GM19463 (cell line): ENCODE measurements around the gene AFG3L2.

Experiments
- ATAC-seq: cut with Tn5 transposase; IDR thresholded peaks from one replicate; pipeline ENCODE4 v1.9.1; 2021; ENCODE audit warnings: mild to moderate bottlenecking, moderate library complexity; ENCODE audit not compliant: unreplicated experiment

The AFG3L2 gene

DNA sequence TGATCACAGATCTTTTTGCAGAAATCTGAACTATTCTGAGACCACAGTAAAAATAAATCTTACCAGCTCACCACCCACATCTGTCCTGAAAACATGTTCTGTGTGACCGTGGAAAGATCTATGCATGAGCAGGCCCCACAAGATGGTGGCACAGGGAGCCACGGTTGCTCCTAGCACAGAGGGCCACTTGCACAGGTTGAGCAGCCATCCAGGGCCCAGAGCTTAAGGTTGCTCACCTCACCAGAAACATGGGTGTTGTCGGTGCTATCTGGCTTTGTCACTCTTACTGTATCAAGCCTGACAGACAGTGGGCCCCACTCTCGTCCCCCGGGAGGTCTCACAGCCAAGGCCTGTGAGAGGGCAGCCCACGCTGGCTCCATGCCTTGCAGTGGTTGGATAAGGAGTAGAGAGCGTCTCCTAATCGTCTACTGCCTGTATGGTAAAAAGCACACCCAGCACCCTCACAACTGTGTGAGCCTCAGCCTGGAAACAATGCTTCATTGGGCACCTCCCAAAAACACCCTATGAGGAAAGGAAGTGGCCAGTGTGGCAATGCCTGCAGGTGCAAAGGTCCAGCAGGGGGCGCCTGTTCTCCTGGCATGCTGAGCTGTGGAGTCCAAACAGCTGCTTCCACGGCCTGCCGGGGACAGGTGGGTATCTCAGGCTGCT, 49.4 kb downstream of the AFG3L2 start:
- peak; percentile 84 for ATAC-seq

GRCh38 chr18:12326711-12327460, 50.1 kb downstream of the AFG3L2 start:
- ATAC-seq = no peak

DNA sequence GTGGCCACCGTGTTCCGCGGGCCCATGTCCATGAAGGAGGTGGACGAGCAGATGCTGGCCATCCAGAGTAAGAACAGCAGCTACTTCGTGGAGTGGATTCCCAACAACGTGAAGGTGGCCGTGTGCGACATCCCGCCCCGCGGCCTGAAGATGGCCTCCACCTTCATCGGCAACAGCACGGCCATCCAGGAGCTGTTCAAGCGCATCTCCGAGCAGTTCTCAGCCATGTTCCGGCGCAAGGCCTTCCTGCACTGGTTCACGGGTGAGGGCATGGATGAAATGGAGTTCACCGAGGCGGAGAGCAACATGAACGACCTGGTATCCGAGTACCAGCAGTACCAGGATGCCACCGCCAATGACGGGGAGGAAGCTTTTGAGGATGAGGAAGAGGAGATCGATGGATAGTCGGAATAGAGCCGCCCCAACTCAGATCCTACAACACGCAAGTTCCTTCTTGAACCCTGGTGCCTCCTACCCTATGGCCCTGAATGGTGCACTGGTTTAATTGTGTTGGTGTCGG, 51.2 kb downstream of the AFG3L2 start:
- no peak for ATAC-seq

GRCh38 chr18:12324991-12325725, 51.9 kb downstream of the AFG3L2 start:
- no peak for ATAC-seq

DNA sequence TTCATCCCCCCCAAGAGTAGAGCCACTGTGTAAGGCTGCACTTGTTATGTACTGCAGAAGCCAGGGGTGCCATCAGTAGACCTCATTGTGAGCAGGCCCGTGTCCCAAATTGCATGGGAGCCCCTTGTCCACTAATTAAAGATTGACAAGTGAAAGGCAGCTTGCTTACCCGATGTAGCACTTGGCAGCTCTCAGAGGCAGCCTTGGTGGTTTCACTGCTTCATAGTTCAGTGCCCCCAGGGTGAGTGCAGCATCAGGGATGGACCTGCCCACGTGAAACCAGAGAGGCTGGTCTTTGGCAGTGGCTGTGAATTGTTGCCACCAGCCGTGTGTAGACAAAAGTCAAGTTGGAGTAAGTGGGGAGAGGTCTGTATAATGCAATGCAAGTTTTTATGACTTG, 55.7 kb downstream of the AFG3L2 start:
- ATAC-seq = peak; percentile 91

DNA sequence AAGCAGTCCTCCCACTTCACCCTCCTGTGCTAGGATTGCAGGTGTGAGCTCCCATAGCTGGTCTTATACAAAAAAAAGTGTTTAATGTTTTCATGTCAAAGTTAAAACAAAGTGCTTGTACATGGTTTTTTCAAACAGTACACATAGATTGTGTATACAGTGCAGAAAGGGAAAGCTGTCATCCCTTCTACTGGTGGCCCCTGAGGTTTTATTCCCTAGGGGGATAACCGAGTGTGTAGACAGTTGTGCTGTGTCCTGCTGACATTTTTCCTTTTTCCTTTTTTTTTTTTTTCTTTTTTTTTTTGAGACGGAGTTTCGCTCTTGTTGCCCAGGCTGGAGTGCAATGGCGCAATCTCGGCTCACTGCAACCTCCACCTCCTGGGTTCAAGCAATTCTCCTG, 58.2 kb downstream of the AFG3L2 start:
- no peak for ATAC-seq

GRCh38 chr18:12318334-12318697, 58.7 kb downstream of the AFG3L2 start:
- no peak for ATAC-seq

GRCh38 chr18:12317664-12318333, 59.2 kb downstream of the AFG3L2 start:
- ATAC-seq = no peak

DNA sequence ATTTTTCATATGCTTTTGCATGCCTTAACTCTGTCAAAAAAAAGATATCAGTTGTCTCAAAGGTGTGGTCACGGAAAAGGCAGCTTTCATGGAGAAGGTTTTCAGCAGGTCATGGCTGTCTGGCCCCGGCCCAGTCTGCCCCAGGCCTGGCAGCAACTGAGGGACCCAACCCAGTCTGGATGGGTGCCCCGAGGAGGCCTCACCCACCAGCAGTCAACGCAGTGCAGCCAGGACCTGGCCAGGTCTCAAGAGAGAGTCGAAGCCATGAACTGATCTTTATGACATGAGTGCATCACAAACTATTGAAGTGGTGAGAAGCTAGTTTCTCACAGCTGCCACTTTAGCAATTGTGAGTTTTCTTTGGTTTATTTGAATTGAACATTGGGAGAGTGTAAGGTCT, 61.1 kb downstream of the AFG3L2 start:
- ATAC-seq = no peak

- ATAC-seq = no peak
Observed at GRCh38 chr18:12315490-12315889, 61.5 kb downstream of the AFG3L2 start.

- no peak for ATAC-seq
Observed at GRCh38 chr18:12314591-12315305, 62.3 kb downstream of the AFG3L2 start.

- no peak for ATAC-seq
Observed at GRCh38 chr18:12313530-12314245, 63.3 kb downstream of the AFG3L2 start.

DNA sequence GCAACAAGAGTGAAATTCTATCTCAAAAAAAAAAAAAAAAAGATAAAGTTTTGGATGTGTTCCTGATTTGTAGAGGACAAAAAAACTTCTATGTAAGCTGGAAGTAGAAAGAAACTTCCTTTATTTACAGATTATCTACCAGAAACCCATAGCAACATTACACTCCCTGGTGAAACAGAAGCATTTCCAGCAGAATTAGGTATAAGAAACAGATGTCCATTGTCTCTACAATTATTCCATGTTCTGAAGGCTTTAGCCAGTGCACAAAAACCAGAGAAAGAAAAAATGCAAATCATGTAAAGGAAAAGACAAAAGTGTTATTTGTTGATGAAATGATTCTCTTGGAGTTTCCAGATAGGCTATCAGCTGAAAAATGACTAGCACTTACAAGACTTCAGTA, 64.1 kb downstream of the AFG3L2 start:
- ATAC-seq = no peak

DNA sequence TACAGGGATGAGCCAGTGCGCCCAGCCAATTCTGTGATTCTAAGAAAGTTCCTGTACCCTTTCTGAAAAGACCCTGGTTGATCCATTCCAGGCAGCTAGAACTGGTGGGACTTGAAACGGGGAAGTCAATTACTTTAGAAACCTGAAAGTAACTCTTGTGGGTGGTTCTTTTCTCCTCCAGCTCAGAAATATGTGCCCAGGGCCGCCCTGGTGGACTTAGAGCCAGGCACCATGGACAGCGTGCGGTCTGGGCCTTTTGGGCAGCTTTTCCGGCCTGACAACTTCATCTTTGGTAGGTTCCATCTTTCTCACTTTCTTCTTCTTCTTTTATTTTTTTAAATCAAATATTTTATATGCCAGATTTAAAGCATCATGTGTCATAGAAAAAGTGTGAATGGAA, 66.3 kb downstream of the AFG3L2 start:
- no peak for ATAC-seq

GRCh38 chr18:12309683-12310198, 67.3 kb downstream of the AFG3L2 start:
- no peak for ATAC-seq

DNA sequence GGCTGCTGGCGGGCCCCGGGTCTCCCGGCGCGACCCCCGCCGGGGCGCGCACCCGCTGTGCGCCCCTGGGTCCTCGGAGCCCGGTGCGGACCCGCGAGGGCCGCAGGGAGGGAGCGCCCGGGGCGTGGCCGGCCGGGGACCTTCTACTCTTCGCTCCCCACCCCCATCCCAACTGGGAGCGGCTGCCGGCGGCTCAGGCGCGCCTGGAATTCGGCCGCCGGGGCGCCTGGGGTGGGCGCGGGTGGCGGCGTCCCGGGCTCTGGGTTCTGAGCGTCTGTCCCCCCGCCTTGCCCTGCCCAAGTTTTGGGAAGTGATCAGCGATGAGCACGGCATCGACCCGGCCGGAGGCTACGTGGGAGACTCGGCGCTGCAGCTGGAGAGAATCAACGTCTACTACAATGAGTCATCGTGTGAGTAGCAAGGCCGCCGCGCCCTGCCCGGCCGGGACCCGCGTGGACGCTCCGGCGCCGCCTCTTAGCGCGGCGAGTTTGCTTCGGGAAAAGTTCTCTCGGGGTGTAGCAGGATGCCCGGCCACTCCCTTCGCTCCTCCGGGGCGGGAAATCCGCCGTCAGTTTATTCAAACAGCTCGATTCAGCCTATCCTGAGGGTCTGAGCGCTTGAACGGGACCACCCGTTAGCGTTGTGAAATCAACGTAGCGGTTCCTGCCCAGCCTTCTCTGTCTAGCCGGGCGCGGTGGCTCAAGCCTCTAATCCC, 68.5 kb downstream of the AFG3L2 start:
- ATAC-seq = peak; percentile 65

DNA sequence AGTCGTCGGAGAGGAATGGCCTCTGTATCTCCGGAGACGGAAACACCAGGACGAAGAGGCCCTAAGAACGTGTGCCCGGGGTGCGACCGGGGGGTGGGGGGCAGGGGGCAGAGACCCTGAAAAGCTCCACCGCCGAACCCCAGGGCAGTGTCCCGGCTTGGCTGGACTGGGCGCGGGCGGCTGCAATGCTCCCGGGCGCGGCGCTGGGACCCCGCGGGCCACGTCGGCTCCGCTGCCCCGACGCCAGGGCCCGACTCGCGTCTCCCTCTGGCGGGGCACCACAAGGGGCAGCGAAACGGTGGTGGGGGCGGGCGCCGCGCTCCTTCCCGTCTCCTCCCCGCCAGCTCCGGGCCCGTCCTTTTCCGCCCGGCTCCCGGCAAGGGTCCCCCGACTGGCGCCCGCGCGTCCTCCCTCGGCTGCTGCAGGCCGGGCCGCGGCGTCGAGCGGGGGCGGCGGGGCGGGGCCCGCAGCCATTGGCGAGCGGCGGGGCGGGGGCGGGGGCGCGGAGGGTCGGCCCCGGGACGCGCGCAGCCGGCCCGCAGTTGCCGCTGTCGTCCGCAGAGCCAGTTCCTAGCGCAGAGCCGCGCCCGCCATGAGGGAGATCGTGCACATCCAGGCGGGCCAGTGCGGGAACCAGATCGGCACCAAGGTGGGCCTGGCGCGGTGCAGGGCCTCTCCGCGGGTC, 69.2 kb downstream of the AFG3L2 start, which contains the start of gene TUBB6:
Gene TUBB6, plus strand, starts transcription at position 541 of the 685 bp plus-strand sequence. Its CDS starts 52 bp downstream, at position 593.
- peak; percentile 67 for ATAC-seq
